A549 (cell line): ENCODE results near the gene ONECUT2. TPM values are rescaled to one million over a fixed set of nuclear protein-coding genes. Genes with fewer than 3 reads are reported as not detected.

ENCODE experiments used
- ATAC-seq, 2 experiments: fragments of 200-7000 bp in 1 of 2; fragments of >200 bp in 1 of 2; cut with Nextera tagmentation in 1 of 2; cut with Tn5 transposase in 1 of 2; 3 replicates each; pipeline versions ENCODE4 v1.8.0 to v1.9.1; 2018 to 2020; ENCODE audit warnings: mild to moderate bottlenecking in 1 of 2, moderate library complexity in 1 of 2
- CTCF ChIA-PET: fragments of 300-600 bp; sonication (Branson Sonifier 250); formaldehyde crosslinking; extraction: SDS; loops from one replicate; lab custom pipeline; 2021; ENCODE audit warnings: antibody characterized with exemption, inconsistent platforms; lab: Yijun Ruan, JAX
- POLR2A ChIA-PET: fragments of 350-600 bp; formaldehyde crosslinking; extraction: SDS; loops from one replicate; lab custom pipeline; 2021; ENCODE audit warnings: antibody characterized with exemption, inconsistent platforms; lab: Yijun Ruan, JAX
- DNase-seq, 2 experiments: peaks; one replicate each; pipeline versions ENCODE4 v3.0.0 to v3.0.0-alpha.2; 2011 to 2016; ENCODE audit warnings: low read depth in 1 of 2, low spot score in 1 of 2
- FAIRE-seq: peaks from 2 replicates; lab custom pipeline; 2011; peaks lifted over from hg19 to GRCh38; lab: Jason Lieb, UNC
- H3K27ac ChIP-seq, 2 experiments: fragments of >200 bp; sonication (Bioruptor Twin); formaldehyde crosslinking; 3 replicates each; pipeline ENCODE4 v1.5.1; 2016 to 2017
- H3K4me1 ChIP-seq: fragments of >200 bp; sonication (Bioruptor Twin); formaldehyde crosslinking; 3 replicates; pipeline ENCODE4 v1.6.1; 2016
- H3K4me2 ChIP-seq: fragments of >200 bp; sonication (Bioruptor Twin); formaldehyde crosslinking; 3 replicates; pipeline ENCODE4 v1.6.1; 2016
- H3K4me3 ChIP-seq: fragments of >200 bp; sonication (Bioruptor Twin); formaldehyde crosslinking; 3 replicates; pipeline ENCODE4 v1.5.1; 2016
- H3K9me3 ChIP-seq: fragments of >200 bp; sonication (Bioruptor Twin); formaldehyde crosslinking; 3 replicates; pipeline ENCODE4 v1.6.1; 2016
- ATOH8 ChIP-seq: fragments of 250-450 bp; sonication (Bioruptor Pico); IDR thresholded peaks from 2 replicates; pipeline ENCODE4 v1.5.0; 2020; ENCODE audit warnings: low read depth, mild to moderate bottlenecking, moderate library complexity
- BCL3 ChIP-seq: fragments of >200 bp; sonication (Bioruptor Twin); formaldehyde crosslinking; IDR thresholded peaks from 3 replicates; pipeline ENCODE4 v1.6.1; 2016
- CBX2 ChIP-seq: fragments of 200-600 bp; sonication (generic); IDR thresholded peaks from 2 replicates; pipeline ENCODE4 v1.6.1; 2016; ENCODE audit warnings: low read depth, mild to moderate bottlenecking, borderline replicate concordance
- CHD4 ChIP-seq: fragments of 200-600 bp; sonication (generic); IDR thresholded peaks from 2 replicates; pipeline ENCODE4 v1.6.1; 2016; ENCODE audit warnings: antibody characterized with exemption, mild to moderate bottlenecking, borderline replicate concordance
- CTCF ChIP-seq: fragments of >200 bp; sonication (Bioruptor Twin); formaldehyde crosslinking; IDR thresholded peaks from 3 replicates; pipeline ENCODE4 v1.5.1; 2016
- ESRRA ChIP-seq: fragments of 150-350 bp; IDR thresholded peaks from 2 replicates; pipeline ENCODE4 v1.6.1; 2014; ENCODE audit warnings: mild to moderate bottlenecking, low read length, borderline replicate concordance
- FOSL2 ChIP-seq, 2 experiments: fragments of 450-650 bp in 1 of 2; fragments of >200 bp in 1 of 2; sonication (Bioruptor Twin) in 1 of 2; formaldehyde crosslinking; IDR thresholded peaks; 2 replicates each; pipeline versions ENCODE4 v1.5.0 to v1.6.1; 2016 to 2020; ENCODE audit warnings: mild to moderate bottlenecking in 1 of 2, moderate library complexity in 1 of 2
- HDAC2 ChIP-seq: fragments of 200-600 bp; sonication (generic); IDR thresholded peaks from 2 replicates; pipeline ENCODE4 v1.6.1; 2016
- HES2 ChIP-seq: fragments of >200 bp; sonication (Bioruptor Twin); formaldehyde crosslinking; IDR thresholded peaks from 2 replicates; pipeline ENCODE4 v1.6.1; 2016
- HMGXB4 ChIP-seq: fragments of 250-450 bp; sonication (Bioruptor Pico); IDR thresholded peaks from 2 replicates; pipeline ENCODE4 v1.5.0; 2021; ENCODE audit warnings: mild to moderate bottlenecking, moderate library complexity, borderline replicate concordance
- HOXA7 ChIP-seq: fragments of 250-450 bp; sonication (Bioruptor Pico); IDR thresholded peaks from 2 replicates; pipeline ENCODE4 v1.5.0; 2020; ENCODE audit warnings: mild to moderate bottlenecking, moderate library complexity
- HOXB13 ChIP-seq: fragments of 250-450 bp; sonication (Bioruptor Pico); IDR thresholded peaks from 2 replicates; pipeline ENCODE4 v1.5.0; 2020; ENCODE audit warnings: low read depth, mild to moderate bottlenecking, moderate library complexity
- JUNB ChIP-seq: fragments of >200 bp; sonication (Bioruptor Twin); formaldehyde crosslinking; IDR thresholded peaks from 2 replicates; pipeline ENCODE4 v1.6.1; 2016
- MYC ChIP-seq: IDR thresholded peaks from 2 replicates; pipeline ENCODE4 v1.6.1; 2012; ENCODE audit warnings: mild to moderate bottlenecking, inconsistent platforms, low read length, improper control_type of control experiment, borderline replicate concordance
- NFE2L2 ChIP-seq: fragments of 150-350 bp; conservative IDR thresholded peaks from 2 replicates; pipeline ENCODE4 v1.6.1; 2014; ENCODE audit warnings: low read length
- POLR2A ChIP-seq: IDR thresholded peaks from 2 replicates; pipeline ENCODE4 v1.6.1; 2012; ENCODE audit warnings: mild to moderate bottlenecking, low read length
- POLR2AphosphoS2 ChIP-seq: conservative IDR thresholded peaks from 2 replicates; pipeline ENCODE4 v1.6.1; 2012; ENCODE audit warnings: low read length, improper control_type of control experiment, inconsistent platforms
- RFX5 ChIP-seq: fragments of 450-650 bp; IDR thresholded peaks from 2 replicates; pipeline ENCODE4 v1.7.1; 2014; ENCODE audit warnings: antibody characterized with exemption, mild to moderate bottlenecking, moderate library complexity
- RNF2 ChIP-seq: fragments of 200-600 bp; sonication (generic); IDR thresholded peaks from 2 replicates; pipeline ENCODE4 v1.6.1; 2016; ENCODE audit warnings: low read depth, mild to moderate bottlenecking, antibody characterized with exemption, moderate library complexity, borderline replicate concordance
- SMC3 ChIP-seq: fragments of >200 bp; sonication (Bioruptor Twin); formaldehyde crosslinking; IDR thresholded peaks from 3 replicates; pipeline ENCODE4 v1.6.1; 2018; ENCODE audit warnings: inconsistent platforms
- TFCP2L1 ChIP-seq: fragments of 250-450 bp; sonication (Bioruptor Pico); IDR thresholded peaks from 2 replicates; pipeline ENCODE4 v1.5.0; 2021; ENCODE audit warnings: mild to moderate bottlenecking
- ZFP36 ChIP-seq: fragments of 450-650 bp; IDR thresholded peaks from 2 replicates; pipeline ENCODE4 v1.6.1; 2014; ENCODE audit warnings: borderline replicate concordance; ENCODE audit not compliant: partially characterized antibody
- WGBS: methylation state at CpG from one replicate; pipeline ENCODE4 v1.1.6; 2017; ENCODE audit errors: missing lambda C conversion rate; 5-methylcytosine and 5-hydroxymethylcytosine counted together
- polyA plus RNA-seq, 4 experiments: library from polyadenylated mRNA; depleted of rRNA in 3 of 4; stranded (reverse); fragments of >200 nt; fragmentation: RNase III in 1 of 4; extraction: RNeasy Plus Mini Kit Qiagen cat#74134 plus additional on column Dnase treatment in 1 of 4; gene quantifications; 2 replicates in 3 of 4; 3 replicates in 1 of 4; pipeline ENCODE4 v1.2.3, GENCODE V29; 2011 to 2017

ONECUT2 gene
- polyA plus RNA-seq, 2 of the 4 experiments (the other 2 are of a cell fraction), result 0.45 to 0.62 TPM

GRCh38 chr18:57533006-57533867 is 98.1 kb downstream of the ONECUT2 start:
- POLR2A ChIA-PET, result no interaction called here
- H3K4me1 ChIP-seq, result no peaks in the 10 kb centered on the region
- DNase-seq, result no peak
- H3K4me3 ChIP-seq, result no peak overlapping the region
- no peak overlapping the region for H3K4me2 ChIP-seq
- no peak for ATAC-seq
- CTCF ChIA-PET, result no interaction called here
- WGBS, result 71% methylated on average over 16 of the region's 16 CpGs
- H3K9me3 ChIP-seq, result no peaks in the 10 kb centered on the region
- no peak for TF ChIP-seq MYC
- TF ChIP-seq CHD4, result no peak
- no peak for TF ChIP-seq HOXB13 (CRISPR knock-in tag)
- no peak for TF ChIP-seq ESRRA
- TF ChIP-seq POLR2A, result no peak
- no peak for TF ChIP-seq CTCF
- TF ChIP-seq NFE2L2, result no peak
- no peak for TF ChIP-seq JUNB
- TF ChIP-seq HES2, result no peak
- TF ChIP-seq TFCP2L1 (CRISPR knock-in tag), result no peak
- TF ChIP-seq SMC3, result no peak
- TF ChIP-seq FOSL2 (IDR thresholded peaks at IDR 0.05), result no peak
- no peak for TF ChIP-seq FOSL2 (CRISPR knock-in tag; IDR thresholded peaks at IDR 0.05)
- TF ChIP-seq HMGXB4 (CRISPR knock-in tag), result no peak
- no peak for TF ChIP-seq POLR2AphosphoS2
- no peak for TF ChIP-seq RNF2
- no peak for TF ChIP-seq CBX2
- no peak for TF ChIP-seq BCL3
- no peak for TF ChIP-seq HDAC2
- FAIRE-seq, result no peak
- H3K27ac ChIP-seq, result no peak overlapping the region

GRCh38 chr18:57533868-57534510 is 98.8 kb downstream of the ONECUT2 start:
- no peak overlapping the region for H3K27ac ChIP-seq
- no peaks in the 10 kb centered on the region for H3K9me3 ChIP-seq
- POLR2A ChIA-PET, result no interaction called here
- FAIRE-seq, result no peak
- no peak for DNase-seq
- H3K4me1 ChIP-seq, result no peaks in the 10 kb centered on the region
- no peak overlapping the region for H3K4me3 ChIP-seq
- CTCF ChIA-PET, result no interaction called here
- TF ChIP-seq ZFP36, result no peak
- TF ChIP-seq HOXA7 (CRISPR knock-in tag), result no peak
- TF ChIP-seq RFX5, result no peak
- no peak for TF ChIP-seq FOSL2 (IDR thresholded peaks at IDR 0.05)
- no peak for TF ChIP-seq FOSL2 (CRISPR knock-in tag; IDR thresholded peaks at IDR 0.05)
- TF ChIP-seq ATOH8 (CRISPR knock-in tag), result no peak
- TF ChIP-seq ESRRA, result no peak
- no peak for TF ChIP-seq CTCF
- ATAC-seq, result no peak
- WGBS, result 75% methylated on average over 4 of the region's 4 CpGs
- no peak overlapping the region for H3K4me2 ChIP-seq
